ENCODE measurements around the gene TACO1.

- no peak for TF ChIP-seq CTCF (IDR thresholded peaks at IDR 0.05)
- TF ChIP-seq POLR2A (IDR thresholded peaks at IDR 0.05), result no peak
- TF ChIP-seq POLR2AphosphoS5 (IDR thresholded peaks at IDR 0.05), result no peak
Observed at GRCh38 chr17:63635787-63636186, 35.1 kb downstream of the TACO1 start.

Data from sigmoid colon (tissue), 4 donors.